ENCODE results near the gene SAXO1. TPM values are rescaled to one million over a fixed set of nuclear protein-coding genes. Genes with fewer than 3 reads are reported as not detected.

The SAXO1 gene
- total and polyA plus RNA-seq, 10 donors: 0.02 to 0.89 (median 0.25) TPM; not detected in 4

GRCh38 chr9:18947892-18948339 lies 85.1 kb downstream of the SAXO1 start:
- H3K27ac ChIP-seq: no peak overlapping the region
- no peaks in the 10 kb centered on the region for H3K9me3 ChIP-seq
- no peaks in the 10 kb centered on the region for H3K4me1 ChIP-seq
- no peaks in the 10 kb centered on the region for H3K36me3 ChIP-seq
- intact Hi-C loops (cut with DNase I; ENCODE audit: low total_unique reads): no loop called here
- H3K4me3 ChIP-seq: no peak overlapping the region
- TF ChIP-seq CTCF (IDR thresholded peaks at IDR 0.05 in 8 of 11, conservative IDR thresholded peaks at IDR 0.05 in 3 of 11): no peak
- TF ChIP-seq POLR2A (IDR thresholded peaks at IDR 0.05): no peak
- no peak for TF ChIP-seq POLR2AphosphoS5 (IDR thresholded peaks at IDR 0.05)
- H3K27me3 ChIP-seq (replicated peaks in 1 of 7): no peaks in the 10 kb centered on the region
- no peak for DNase-seq
- WGBS, 5 donors: 43 to 60% (median 47%) methylated on average over 4 of the region's 4 CpGs

GRCh38 chr9:18942801-18943200 lies 90.2 kb downstream of the SAXO1 start:
- Histone ChIP-seq H3K27me3 (replicated peaks in 1 of 7) (peaks cover 0 to 5% (median 0%) of the 10 kb centered on the region in 7 donors), H3K27ac (no peak overlapping the region), H3K4me3 (no peak overlapping the region), H3K36me3 (no peaks in the 10 kb centered on the region), H3K4me1 (no peaks in the 10 kb centered on the region), H3K9me3 (no peaks in the 10 kb centered on the region)
- TF ChIP-seq POLR2A (IDR thresholded peaks at IDR 0.05) (no peak), POLR2AphosphoS5 (IDR thresholded peaks at IDR 0.05) (no peak), CTCF (IDR thresholded peaks at IDR 0.05 in 8 of 11, conservative IDR thresholded peaks at IDR 0.05 in 3 of 11) (no peak)
- 61 to 74% (median 64%) methylated on average over 7 of the region's 7 CpGs for WGBS, 5 donors
- DNase-seq: no peak
- intact Hi-C loops (cut with DNase I; ENCODE audit: low total_unique reads): no loop called here

- Histone ChIP-seq H3K4me3 (no peak overlapping the region), H3K27ac (no peak overlapping the region), H3K9me3 (no peaks in the 10 kb centered on the region), H3K4me1 (no peaks in the 10 kb centered on the region), H3K36me3 (no peaks in the 10 kb centered on the region), H3K27me3 (replicated peaks in 1 of 7) (peaks cover 0 to 5% (median 0%) of the 10 kb centered on the region in 7 donors)
- 89 to 95% (median 92%) methylated on average over 8 of the region's 8 CpGs for WGBS, 5 donors
- no peak for TF ChIP-seq POLR2AphosphoS5 (IDR thresholded peaks at IDR 0.05)
- no peak for TF ChIP-seq CTCF (IDR thresholded peaks at IDR 0.05 in 8 of 11, conservative IDR thresholded peaks at IDR 0.05 in 3 of 11)
- TF ChIP-seq POLR2A (IDR thresholded peaks at IDR 0.05): no peak
- intact Hi-C loops (cut with DNase I; ENCODE audit: low total_unique reads): no loop called here
- DNase-seq: no peak
Observed at GRCh38 chr9:18941060-18941740, 91.8 kb downstream of the SAXO1 start.

- WGBS, 5 donors: 83 to 88% (median 87%) methylated on average over 5 of the region's 5 CpGs
- H3K4me1 ChIP-seq: no peaks in the 10 kb centered on the region
- no peak for TF ChIP-seq POLR2A (IDR thresholded peaks at IDR 0.05)
- TF ChIP-seq POLR2AphosphoS5 (IDR thresholded peaks at IDR 0.05): no peak
- no peak for TF ChIP-seq CTCF (IDR thresholded peaks at IDR 0.05 in 8 of 11, conservative IDR thresholded peaks at IDR 0.05 in 3 of 11)
- no peak overlapping the region for H3K27ac ChIP-seq
- no peak for DNase-seq
- intact Hi-C loops (cut with DNase I; ENCODE audit: low total_unique reads): no loop called here
- H3K36me3 ChIP-seq: no peaks in the 10 kb centered on the region
- H3K27me3 ChIP-seq (replicated peaks in 1 of 7): peaks cover 0 to 5% (median 0%) of the 10 kb centered on the region in 7 donors
- H3K4me3 ChIP-seq: no peak overlapping the region
- peaks cover 0 to 5% (median 2%) of the 10 kb centered on the region in 8 donors for H3K9me3 ChIP-seq
Observed at GRCh38 chr9:18939943-18940342, 93.1 kb downstream of the SAXO1 start.
